ENCODE data around the gene ORM1. TPM values are rescaled to one million over a fixed set of nuclear protein-coding genes. Genes with fewer than 3 reads are reported as not detected.

Gene ORM1
- total and polyA plus RNA-seq, 9 donors, result 0.30 to 11.9 (median 2.1) TPM; not detected in 4

DNA sequence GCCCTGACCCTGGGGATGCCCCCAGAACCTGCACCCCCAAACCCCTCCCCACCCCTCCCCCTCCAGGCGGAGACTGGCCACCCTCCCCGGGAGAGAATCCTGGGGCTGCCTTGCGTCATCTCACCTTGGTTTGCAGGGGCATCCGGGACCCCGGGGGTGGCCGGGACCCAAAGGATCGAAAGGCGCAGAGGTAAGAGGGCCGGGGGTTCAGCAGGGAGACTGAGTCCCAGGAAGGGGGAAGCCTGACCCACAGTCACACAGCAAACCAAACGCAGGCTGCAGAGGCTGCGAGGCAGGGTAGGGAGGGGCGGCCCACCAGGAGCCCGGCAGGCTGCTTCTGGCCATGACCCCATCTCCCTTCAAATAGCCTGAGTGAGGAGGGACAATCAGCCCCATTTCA, 33.8 kb upstream of the ORM1 start:
- TF ChIP-seq CTCF (IDR thresholded peaks at IDR 0.05) (no peak), EP300 (IDR thresholded peaks at IDR 0.05) (no peak), POLR2A (IDR thresholded peaks at IDR 0.05) (no peak)
- DNase-seq, result peak; percentile 11 to 38 (median 19)
- peaks cover 8% of the 10 kb centered on the region for H3K4me1 ChIP-seq (ENCODE audit: insufficient read depth)
- intact Hi-C loops (cut with DNase I), result loop anchor here in 2 of 4 donors (5.0 kb wide), 4 partner anchors 132 to 207 kb away; partner anchors contain the start of gene COL27A1 (in 1 of the 2)
- no peaks in the 10 kb centered on the region for H3K9me3 ChIP-seq
- H3K4me3 ChIP-seq, result no peak overlapping the region
- no peaks in the 10 kb centered on the region for H3K27me3 ChIP-seq
- no peaks in the 10 kb centered on the region for H3K36me3 ChIP-seq
- WGBS, 3 donors, result 84 to 88% (median 88%) methylated on average over 13 of the region's 13 CpGs
- H3K27ac ChIP-seq, result no peak overlapping the region

DNA sequence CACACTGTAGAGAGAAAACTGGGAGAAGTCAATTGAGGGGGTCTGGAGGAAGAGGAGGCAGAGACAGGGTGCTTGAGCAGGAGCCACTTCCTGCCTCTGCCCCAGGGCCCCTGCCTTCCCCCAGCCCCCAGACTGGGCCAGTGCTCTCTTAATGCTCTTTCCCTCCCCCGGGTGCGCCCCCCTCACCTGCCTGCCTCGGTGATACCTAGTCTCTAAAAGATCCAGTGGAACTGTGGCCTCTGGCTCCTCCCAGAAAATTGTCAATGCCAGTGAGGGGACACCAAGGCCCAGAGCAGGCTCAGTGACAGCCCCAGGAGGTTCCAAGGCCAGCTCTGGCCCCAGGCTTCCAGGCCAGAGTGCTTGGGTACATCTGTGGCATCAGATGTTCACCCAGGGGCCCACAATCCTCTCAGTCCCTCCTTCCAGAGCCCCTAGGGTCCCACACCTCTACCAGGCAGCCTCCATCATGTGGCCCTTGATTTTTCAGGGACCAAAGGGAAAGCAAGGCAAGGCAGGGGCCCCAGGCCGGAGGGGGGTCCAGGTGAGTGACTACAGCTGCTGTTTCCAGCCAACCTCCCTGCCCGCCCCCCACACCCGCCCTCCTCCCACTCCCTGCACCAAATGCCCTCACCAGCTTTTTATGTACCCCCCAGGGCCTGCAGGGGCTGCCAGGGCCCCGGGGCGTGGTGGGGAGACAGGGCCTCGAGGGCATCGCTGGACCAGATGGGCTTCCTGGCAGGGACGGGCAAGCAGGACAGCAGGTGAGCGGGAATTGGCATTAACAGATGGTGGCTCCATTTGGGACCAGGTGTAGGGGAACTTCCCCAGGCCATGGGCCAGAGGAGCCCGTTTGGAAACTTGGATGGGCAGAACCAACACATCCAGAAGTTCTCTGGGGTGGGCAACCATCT, 33.1 kb upstream of the ORM1 start:
- Histone ChIP-seq H3K27me3 (no peaks in the 10 kb centered on the region), H3K9me3 (no peaks in the 10 kb centered on the region), H3K4me1 (ENCODE audit: insufficient read depth) (peaks cover 8% of the 10 kb centered on the region), H3K27ac (no peak overlapping the region), H3K36me3 (no peaks in the 10 kb centered on the region), H3K4me3 (no peak overlapping the region)
- WGBS, 3 donors, result 82 to 89% (median 88%) methylated on average over 13 of the region's 13 CpGs
- TF ChIP-seq EP300 (IDR thresholded peaks at IDR 0.05) (no peak), POLR2A (IDR thresholded peaks at IDR 0.05) (no peak), CTCF (IDR thresholded peaks at IDR 0.05) (no peak)
- intact Hi-C loops (cut with DNase I), result loop anchor here (2.0 to 5.0 kb wide), 6 partner anchors 133 to 408 kb away; partner anchors contain the start of gene COL27A1 (in 1 of the 4)
- DNase-seq, result peak; percentile 7 to 38 (median 24)

DNA sequence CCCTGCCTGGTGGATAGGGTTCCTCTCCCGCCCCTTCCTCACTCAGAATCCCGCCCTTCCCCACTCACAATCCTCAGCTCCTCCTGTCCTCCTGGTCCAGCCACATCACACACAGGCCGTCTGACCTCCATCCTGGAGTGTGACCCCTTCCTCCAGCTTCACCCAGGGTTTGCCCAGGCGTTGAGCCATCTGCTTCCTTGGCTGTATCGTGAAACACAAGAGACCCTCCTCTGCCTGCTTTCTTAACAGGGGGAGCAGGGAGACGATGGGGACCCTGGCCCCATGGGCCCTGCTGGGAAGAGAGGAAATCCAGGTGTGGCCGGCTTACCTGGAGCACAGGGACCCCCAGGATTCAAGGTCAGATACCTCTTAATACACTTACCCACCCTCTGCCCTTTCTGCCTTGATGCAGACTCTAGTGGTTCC, 32.3 kb upstream of the ORM1 start:
- Histone ChIP-seq H3K4me1 (ENCODE audit: insufficient read depth) (peaks cover 3% of the 10 kb centered on the region), H3K27me3 (no peaks in the 10 kb centered on the region), H3K36me3 (no peaks in the 10 kb centered on the region), H3K4me3 (no peak overlapping the region), H3K9me3 (no peaks in the 10 kb centered on the region), H3K27ac (no peak overlapping the region)
- WGBS, 3 donors, result 58 to 64% (median 63%) methylated on average over 7 of the region's 7 CpGs
- intact Hi-C loops (cut with DNase I), result loop anchor here in 3 of 4 donors (2.0 to 5.0 kb wide), 3 partner anchors 208 to 408 kb away; no protein-coding TSS in a partner anchor
- TF ChIP-seq EP300 (IDR thresholded peaks at IDR 0.05) (no peak), POLR2A (IDR thresholded peaks at IDR 0.05) (no peak), CTCF (IDR thresholded peaks at IDR 0.05) (no peak)
- peak in 3 of 5 donors; percentile 13 to 31 (median 17) for DNase-seq

GRCh38 chr9:114291064-114291474, 31.8 kb upstream of the ORM1 start:
- no peaks in the 10 kb centered on the region for H3K36me3 ChIP-seq
- intact Hi-C loops (cut with DNase I), result loop anchor here in 3 of 4 donors (1.0 to 5.0 kb wide), 4 partner anchors 183 to 409 kb away; no protein-coding TSS in a partner anchor
- H3K4me3 ChIP-seq, result no peak overlapping the region
- 16 to 17% (median 17%) methylated on average over 12 of the region's 12 CpGs for WGBS, 3 donors
- no peaks in the 10 kb centered on the region for H3K9me3 ChIP-seq
- H3K4me1 ChIP-seq (ENCODE audit: insufficient read depth), result no peaks in the 10 kb centered on the region
- no peak overlapping the region for H3K27ac ChIP-seq
- TF ChIP-seq CTCF (IDR thresholded peaks at IDR 0.05) (peak; percentile 85 to 94 (median 92)), POLR2A (IDR thresholded peaks at IDR 0.05) (no peak)
- peak; percentile 63 to 88 (median 83) for DNase-seq
- H3K27me3 ChIP-seq, result no peaks in the 10 kb centered on the region
